ENCODE measurements around the gene CPN2. TPM values are rescaled to one million over a fixed set of nuclear protein-coding genes. Genes with fewer than 3 reads are reported as not detected.

The CPN2 gene
- total RNA-seq, 1 experiment from 2014 or later, result 0.09 TPM

GRCh38 chr3:194332858-194333211 is 18.3 kb downstream of the CPN2 start (continued):
- no peak for TF ChIP-seq E2F5 (CRISPR knock-in tag; IDR thresholded peaks at IDR 0.05)
- TF ChIP-seq, protein P1, sequence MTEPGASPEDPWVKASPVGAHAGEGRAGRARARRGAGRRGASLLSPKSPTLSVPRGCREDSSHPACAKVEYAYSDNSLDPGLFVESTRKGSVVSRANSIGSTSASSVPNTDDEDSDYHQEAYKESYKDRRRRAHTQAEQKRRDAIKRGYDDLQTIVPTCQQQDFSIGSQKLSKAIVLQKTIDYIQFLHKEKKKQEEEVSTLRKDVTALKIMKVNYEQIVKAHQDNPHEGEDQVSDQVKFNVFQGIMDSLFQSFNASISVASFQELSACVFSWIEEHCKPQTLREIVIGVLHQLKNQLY (CRISPR knock-in tag; IDR thresholded peaks at IDR 0.05), result no peak
- no peak for TF ChIP-seq ZNF121 (CRISPR knock-in tag; IDR thresholded peaks at IDR 0.05)
- TF ChIP-seq, protein P2, sequence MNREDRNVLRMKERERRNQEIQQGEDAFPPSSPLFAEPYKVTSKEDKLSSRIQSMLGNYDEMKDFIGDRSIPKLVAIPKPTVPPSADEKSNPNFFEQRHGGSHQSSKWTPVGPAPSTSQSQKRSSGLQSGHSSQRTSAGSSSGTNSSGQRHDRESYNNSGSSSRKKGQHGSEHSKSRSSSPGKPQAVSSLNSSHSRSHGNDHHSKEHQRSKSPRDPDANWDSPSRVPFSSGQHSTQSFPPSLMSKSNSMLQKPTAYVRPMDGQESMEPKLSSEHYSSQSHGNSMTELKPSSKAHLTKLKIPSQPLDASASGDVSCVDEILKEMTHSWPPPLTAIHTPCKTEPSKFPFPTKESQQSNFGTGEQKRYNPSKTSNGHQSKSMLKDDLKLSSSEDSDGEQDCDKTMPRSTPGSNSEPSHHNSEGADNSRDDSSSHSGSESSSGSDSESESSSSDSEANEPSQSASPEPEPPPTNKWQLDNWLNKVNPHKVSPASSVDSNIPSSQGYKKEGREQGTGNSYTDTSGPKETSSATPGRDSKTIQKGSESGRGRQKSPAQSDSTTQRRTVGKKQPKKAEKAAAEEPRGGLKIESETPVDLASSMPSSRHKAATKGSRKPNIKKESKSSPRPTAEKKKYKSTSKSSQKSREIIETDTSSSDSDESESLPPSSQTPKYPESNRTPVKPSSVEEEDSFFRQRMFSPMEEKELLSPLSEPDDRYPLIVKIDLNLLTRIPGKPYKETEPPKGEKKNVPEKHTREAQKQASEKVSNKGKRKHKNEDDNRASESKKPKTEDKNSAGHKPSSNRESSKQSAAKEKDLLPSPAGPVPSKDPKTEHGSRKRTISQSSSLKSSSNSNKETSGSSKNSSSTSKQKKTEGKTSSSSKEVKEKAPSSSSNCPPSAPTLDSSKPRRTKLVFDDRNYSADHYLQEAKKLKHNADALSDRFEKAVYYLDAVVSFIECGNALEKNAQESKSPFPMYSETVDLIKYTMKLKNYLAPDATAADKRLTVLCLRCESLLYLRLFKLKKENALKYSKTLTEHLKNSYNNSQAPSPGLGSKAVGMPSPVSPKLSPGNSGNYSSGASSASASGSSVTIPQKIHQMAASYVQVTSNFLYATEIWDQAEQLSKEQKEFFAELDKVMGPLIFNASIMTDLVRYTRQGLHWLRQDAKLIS (CRISPR knock-in tag; IDR thresholded peaks at IDR 0.05; ENCODE audit: borderline replicate concordance), result no peak
- TF ChIP-seq, protein P3, sequence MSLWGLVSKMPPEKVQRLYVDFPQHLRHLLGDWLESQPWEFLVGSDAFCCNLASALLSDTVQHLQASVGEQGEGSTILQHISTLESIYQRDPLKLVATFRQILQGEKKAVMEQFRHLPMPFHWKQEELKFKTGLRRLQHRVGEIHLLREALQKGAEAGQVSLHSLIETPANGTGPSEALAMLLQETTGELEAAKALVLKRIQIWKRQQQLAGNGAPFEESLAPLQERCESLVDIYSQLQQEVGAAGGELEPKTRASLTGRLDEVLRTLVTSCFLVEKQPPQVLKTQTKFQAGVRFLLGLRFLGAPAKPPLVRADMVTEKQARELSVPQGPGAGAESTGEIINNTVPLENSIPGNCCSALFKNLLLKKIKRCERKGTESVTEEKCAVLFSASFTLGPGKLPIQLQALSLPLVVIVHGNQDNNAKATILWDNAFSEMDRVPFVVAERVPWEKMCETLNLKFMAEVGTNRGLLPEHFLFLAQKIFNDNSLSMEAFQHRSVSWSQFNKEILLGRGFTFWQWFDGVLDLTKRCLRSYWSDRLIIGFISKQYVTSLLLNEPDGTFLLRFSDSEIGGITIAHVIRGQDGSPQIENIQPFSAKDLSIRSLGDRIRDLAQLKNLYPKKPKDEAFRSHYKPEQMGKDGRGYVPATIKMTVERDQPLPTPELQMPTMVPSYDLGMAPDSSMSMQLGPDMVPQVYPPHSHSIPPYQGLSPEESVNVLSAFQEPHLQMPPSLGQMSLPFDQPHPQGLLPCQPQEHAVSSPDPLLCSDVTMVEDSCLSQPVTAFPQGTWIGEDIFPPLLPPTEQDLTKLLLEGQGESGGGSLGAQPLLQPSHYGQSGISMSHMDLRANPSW (CRISPR knock-in tag; conservative IDR thresholded peaks at IDR 0.05; ENCODE audit: low read depth), result no peak
- no peak for TF ChIP-seq AR (CRISPR knock-in tag; IDR thresholded peaks at IDR 0.05)
- TF ChIP-seq, protein P4, sequence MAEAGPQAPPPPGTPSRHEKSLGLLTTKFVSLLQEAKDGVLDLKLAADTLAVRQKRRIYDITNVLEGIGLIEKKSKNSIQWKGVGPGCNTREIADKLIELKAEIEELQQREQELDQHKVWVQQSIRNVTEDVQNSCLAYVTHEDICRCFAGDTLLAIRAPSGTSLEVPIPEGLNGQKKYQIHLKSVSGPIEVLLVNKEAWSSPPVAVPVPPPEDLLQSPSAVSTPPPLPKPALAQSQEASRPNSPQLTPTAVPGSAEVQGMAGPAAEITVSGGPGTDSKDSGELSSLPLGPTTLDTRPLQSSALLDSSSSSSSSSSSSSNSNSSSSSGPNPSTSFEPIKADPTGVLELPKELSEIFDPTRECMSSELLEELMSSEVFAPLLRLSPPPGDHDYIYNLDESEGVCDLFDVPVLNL (CRISPR knock-in tag; IDR thresholded peaks at IDR 0.05; ENCODE audit: borderline replicate concordance, low read depth), result no peak
- TF ChIP-seq ATF2 (CRISPR knock-in tag; IDR thresholded peaks at IDR 0.05; ENCODE audit: borderline replicate concordance, low read depth), result no peak
- no peak for TF ChIP-seq TCF7 (CRISPR knock-in tag; IDR thresholded peaks at IDR 0.05; ENCODE audit: low read depth)
- no peak for TF ChIP-seq FOXJ3 (CRISPR knock-in tag; IDR thresholded peaks at IDR 0.05; ENCODE audit: borderline replicate concordance)
- no peak for TF ChIP-seq ATF1 (CRISPR knock-in tag; IDR thresholded peaks at IDR 0.05)

DNA sequence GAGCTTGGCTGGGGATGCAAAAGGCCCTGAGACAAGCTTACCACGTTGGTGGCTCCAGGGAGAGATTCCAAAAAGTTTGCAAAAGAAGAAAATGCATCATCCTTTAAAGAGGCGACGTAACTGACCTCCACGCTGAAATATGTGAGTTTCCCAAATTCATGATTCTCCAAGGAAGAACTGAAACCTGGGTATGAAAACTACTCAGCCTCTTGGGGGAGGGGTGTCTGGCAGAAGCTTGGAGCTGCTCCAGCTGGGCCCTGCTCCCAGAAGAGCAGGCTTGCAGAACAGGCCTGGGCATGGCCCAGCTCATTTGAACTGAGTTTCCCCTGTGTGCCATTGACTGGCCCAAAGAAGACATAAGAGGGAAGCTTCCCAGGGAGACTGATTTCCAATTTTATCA is 20.5 kb downstream of the CPN2 start:
- CTCF ChIA-PET, result interaction anchor here (1.2 to 2.0 kb wide), 2 partner anchors 9 to 15 kb away, joined by 3 to 7 read pairs; no protein-coding TSS in a partner anchor
- DNase-seq (ENCODE audit: low spot score), result no peak
- Mint-ChIP-seq H3K36me3 (no peaks in the 10 kb centered on the region), H3K9me3 (no peaks in the 10 kb centered on the region), H3K27ac (no peak overlapping the region), H3K4me1 (peaks cover 34% of the 10 kb centered on the region), H3K4me3 (no peak overlapping the region), H3K27me3 (ENCODE audit: low read depth) (peaks cover 34% of the 10 kb centered on the region)
- POLR2A ChIA-PET, result interaction anchor here (0.5 to 1.1 kb wide), 2 partner anchors 19 to 65 kb away, joined by 4 to 9 read pairs; no protein-coding TSS in a partner anchor
- no peak for ATAC-seq
- TF ChIP-seq ZNF281 (CRISPR knock-in tag; IDR thresholded peaks at IDR 0.05) (no peak), TCF7 (CRISPR knock-in tag; IDR thresholded peaks at IDR 0.05; ENCODE audit: low read depth) (no peak), USF2 (CRISPR knock-in tag; IDR thresholded peaks at IDR 0.05) (no peak), ZNF423 (CRISPR knock-in tag; IDR thresholded peaks at IDR 0.05) (no peak), FOXJ3 (CRISPR knock-in tag; IDR thresholded peaks at IDR 0.05; ENCODE audit: borderline replicate concordance) (no peak)
- TF ChIP-seq, protein P5, sequence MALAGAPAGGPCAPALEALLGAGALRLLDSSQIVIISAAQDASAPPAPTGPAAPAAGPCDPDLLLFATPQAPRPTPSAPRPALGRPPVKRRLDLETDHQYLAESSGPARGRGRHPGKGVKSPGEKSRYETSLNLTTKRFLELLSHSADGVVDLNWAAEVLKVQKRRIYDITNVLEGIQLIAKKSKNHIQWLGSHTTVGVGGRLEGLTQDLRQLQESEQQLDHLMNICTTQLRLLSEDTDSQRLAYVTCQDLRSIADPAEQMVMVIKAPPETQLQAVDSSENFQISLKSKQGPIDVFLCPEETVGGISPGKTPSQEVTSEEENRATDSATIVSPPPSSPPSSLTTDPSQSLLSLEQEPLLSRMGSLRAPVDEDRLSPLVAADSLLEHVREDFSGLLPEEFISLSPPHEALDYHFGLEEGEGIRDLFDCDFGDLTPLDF (CRISPR knock-in tag; IDR thresholded peaks at IDR 0.05), result no peak

Data from WTC11 (cell line).